Activated gamma-delta T cell treated with Interleukin-2 at 50 U/mL for 16 hours (primary cell): ENCODE data around the gene NUDT2.
"Not testable (repeated sequence)": the region's sequence is repeated elsewhere in the genome, so short reads cannot be mapped to it uniquely, and the experiment has no call there.

Experiments used
- DNase-seq: peaks from one replicate; pipeline ENCODE4 v3.0.0-alpha.2; 2020

Gene NUDT2

DNA sequence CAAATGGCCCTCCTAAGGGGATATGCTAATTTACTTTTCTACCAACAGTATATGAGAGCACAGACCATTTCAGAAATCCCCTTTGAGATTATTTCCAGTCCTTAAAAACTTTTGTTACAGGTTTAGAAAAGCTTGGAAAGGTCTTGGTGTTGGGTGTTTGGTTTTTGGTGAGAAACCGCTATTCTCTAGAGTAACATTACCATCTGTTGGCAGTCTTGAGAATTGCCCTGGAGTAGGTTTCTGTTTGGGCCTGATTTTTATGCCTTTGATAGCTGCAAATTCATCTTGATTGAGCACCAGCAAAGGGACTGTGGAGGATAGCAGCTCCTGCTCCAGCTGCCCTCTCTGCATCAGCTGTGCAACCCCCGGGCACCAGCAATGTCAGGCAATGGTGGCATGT lies 8.0 kb downstream of the NUDT2 start:
- no peak for DNase-seq

GRCh38 chr9:34338079-34338478 lies 8.7 kb downstream of the NUDT2 start:
- DNase-seq = not testable (repeated sequence)

- DNase-seq = no peak
Observed at GRCh38 chr9:34338665-34339385, 9.5 kb downstream of the NUDT2 start.

- DNase-seq = no peak
Observed at GRCh38 chr9:34341659-34342295, 12.4 kb downstream of the NUDT2 start.

- no peak for DNase-seq
Observed at GRCh38 chr9:34343090-34343489, 13.7 kb downstream of the NUDT2 start.

DNA sequence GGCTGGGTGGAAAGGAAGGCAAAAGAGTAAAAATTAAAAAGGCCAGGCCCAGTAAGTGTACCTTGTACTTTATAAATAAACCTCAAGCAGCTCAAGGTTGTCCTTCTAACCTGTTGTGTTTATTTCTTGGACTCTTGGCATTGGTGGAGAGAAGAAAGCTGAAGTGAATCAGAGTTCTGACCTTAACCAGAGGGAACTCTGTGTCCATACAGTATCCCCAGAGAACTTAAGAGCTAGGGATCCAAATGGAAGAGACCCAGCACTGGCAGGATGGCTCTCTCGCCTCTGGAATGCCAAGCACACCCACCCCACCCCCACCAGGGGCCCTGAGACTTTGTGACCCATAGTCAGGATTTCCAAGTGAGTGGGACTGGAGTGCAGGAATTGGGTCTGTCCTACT lies 14.2 kb downstream of the NUDT2 start:
- no peak for DNase-seq

GRCh38 chr9:34346873-34347799 lies 17.8 kb downstream of the NUDT2 start:
- DNase-seq = no peak

DNA sequence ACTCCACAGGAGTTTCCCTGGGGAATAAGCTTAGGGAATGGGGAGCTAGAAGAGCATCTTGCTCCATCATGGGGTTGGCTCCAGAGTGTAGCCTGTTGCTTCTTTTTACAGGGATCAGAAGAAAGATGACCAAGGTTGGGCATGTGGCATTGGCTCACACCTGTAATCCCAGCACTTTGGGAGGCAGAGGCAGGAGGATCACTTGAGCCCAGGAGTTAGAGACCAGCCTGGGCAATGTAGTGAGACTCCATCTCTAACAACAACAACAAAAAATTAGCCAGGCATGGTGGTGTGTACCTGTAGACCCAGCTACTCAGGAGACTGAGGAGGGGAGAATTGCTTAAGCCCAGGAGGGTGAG lies 18.4 kb downstream of the NUDT2 start:
- DNase-seq = no peak

DNA sequence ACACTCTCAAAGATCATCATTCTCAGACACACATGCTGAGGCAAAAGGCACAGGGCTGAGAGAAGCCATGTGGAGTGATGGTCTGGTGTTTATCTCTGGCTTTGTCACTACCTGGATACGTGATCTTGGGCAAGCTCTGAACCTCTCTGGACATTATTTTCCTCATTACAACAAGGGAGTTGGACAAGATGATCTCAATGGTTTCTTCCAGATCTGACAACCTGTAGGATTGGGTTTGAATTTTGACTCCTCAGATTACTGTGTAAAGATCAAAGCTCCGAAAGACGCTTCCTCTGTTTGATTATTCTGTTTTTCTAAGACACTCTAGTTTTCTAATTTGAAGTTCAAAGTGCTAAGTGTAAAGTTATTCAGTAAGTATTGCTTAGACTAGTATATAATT lies 20.0 kb downstream of the NUDT2 start:
- no peak for DNase-seq

GRCh38 chr9:34352122-34352652 lies 22.8 kb downstream of the NUDT2 start:
- not testable (repeated sequence) for DNase-seq

GRCh38 chr9:34352957-34353356 lies 23.6 kb downstream of the NUDT2 start:
- not testable (repeated sequence) for DNase-seq

- DNase-seq = no peak
Observed at GRCh38 chr9:34362614-34363214, 33.3 kb downstream of the NUDT2 start.

- no peak for DNase-seq
Observed at GRCh38 chr9:34363619-34364351, 34.4 kb downstream of the NUDT2 start.

- DNase-seq = no peak
Observed at GRCh38 chr9:34365282-34365681, 35.9 kb downstream of the NUDT2 start.

DNA sequence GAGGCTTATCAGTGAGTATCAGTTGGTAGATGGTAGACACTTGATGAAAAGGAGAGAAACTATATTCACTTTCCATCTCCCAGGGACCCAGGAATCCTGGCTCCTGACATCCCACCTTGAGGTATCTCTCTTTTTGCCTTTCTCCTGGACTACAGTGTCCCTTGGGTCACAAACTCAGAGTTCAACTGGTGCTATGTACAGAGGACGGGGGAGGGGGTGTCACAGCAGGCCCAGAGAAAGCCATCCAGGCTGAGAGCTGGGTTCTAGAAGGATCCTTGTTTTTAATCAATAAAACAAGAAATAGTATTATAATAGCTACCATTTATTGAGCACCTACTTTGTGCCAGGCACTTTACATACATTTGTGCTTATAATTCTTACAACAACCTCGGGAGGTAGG lies 37.0 kb downstream of the NUDT2 start:
- DNase-seq = no peak

- not testable (repeated sequence) for DNase-seq
Observed at GRCh38 chr9:34367751-34368410, 38.5 kb downstream of the NUDT2 start.

DNA sequence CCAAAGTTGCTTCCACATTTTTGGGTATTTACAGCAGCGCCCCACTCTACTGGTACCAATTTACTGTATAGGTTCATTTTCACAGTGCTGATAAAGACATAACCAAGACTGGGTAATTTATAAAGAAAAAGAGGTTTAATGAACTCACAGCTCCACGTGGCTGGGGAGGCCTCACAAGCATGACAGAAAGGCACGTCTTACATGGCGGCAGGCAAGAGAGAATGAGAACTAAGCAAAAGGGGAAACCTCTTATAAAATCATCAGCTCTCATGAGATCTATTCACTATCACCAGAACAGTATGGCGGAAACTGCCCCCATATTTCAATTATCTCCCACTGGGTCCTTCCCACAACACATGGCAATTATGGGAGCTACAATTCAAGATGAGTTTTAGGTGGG lies 39.4 kb downstream of the NUDT2 start:
- not testable (repeated sequence) for DNase-seq

- no peak for DNase-seq
Observed at GRCh38 chr9:34369636-34370035, 40.3 kb downstream of the NUDT2 start.

DNA sequence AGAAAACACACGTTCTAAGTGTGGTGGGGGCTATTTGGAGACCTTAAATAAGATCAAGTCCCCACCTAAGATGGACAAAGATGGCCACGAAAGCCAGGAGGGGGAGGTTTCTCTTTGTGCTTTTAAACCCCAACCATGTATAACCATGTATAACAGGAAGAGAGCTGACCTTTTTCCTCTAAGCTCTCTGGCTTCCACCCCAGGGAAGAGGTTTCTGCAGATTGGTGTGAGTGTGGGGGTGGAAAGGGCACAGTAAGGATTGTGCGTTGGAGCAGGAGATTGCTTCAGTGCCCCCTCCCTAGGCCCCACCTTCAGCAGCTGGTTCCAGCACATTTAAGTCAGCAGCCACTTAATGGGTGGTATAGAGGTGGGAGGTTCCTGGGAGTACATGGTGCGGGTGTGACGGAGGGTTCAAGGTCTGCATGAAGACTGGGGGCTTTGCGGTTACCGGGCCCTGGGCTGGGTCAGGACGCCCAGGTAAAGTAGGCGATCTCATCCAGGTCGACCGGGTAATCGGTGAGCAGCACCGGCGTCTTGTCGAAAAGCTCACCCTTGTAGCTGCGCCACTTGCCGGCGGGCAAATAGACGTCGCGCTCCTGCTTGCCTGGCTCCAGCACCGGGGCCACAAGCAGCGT lies 41.1 kb downstream of the NUDT2 start:
- no peak for DNase-seq

GRCh38 chr9:34370970-34371880 lies 41.9 kb downstream of the NUDT2 start:
- no peak for DNase-seq
